GM19099 (cell line): ENCODE data around the gene ADAM33.

ENCODE experiments used
- POLR2A ChIP-seq: IDR thresholded peaks from 3 replicates; pipeline ENCODE4 v1.6.1; 2011; ENCODE audit warnings: low read depth; ENCODE audit not compliant: insufficient read length; ENCODE audit errors: extremely low read depth

The ADAM33 gene

DNA sequence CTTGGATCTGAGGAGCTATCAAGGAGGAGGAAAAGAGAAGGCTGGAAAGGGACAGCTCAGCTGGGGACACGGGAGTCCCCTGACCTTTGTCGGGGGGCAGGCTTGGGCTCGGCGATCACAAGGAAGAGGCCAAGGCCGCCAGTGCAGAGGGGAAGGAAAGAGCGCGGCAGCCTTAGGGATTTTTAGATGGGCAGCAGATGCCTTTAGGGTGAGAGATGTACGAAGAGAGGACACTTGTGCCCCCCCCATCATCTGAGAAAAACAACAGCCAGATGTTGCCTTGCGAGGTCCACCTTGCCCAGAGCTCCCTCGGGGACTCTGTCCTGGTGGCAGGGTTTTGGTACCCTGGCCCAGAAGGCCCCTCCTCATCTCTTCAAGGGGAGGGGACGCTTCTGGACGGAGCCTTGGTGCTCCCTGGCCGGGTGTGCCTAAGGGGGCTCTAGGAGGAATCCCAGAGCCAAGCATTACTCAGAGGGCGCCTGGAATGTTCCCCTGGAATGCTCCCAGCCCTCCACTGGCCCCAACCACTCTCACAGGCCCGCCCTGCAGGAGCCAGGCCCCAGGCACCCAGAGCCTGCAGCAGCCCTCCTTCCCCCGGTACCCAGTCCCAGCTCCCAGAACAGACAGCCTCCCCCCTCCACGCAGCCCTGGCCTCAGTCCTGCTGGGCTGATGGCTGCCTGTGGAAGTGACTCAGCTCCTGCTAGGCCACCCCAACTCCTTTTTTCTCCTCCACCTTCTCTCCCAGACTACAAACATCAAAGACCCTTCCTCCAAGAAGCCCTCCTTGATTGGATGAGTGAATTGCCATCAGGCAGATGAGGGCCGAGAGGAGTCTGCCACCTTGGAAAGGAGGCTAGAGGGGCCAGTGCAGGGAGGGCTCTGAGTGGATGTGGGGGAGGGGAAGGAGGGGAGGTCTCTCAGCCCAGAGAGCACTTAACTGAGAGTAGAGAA, 1.8 kb downstream of the ADAM33 start:
- TF ChIP-seq POLR2A: no peak

DNA sequence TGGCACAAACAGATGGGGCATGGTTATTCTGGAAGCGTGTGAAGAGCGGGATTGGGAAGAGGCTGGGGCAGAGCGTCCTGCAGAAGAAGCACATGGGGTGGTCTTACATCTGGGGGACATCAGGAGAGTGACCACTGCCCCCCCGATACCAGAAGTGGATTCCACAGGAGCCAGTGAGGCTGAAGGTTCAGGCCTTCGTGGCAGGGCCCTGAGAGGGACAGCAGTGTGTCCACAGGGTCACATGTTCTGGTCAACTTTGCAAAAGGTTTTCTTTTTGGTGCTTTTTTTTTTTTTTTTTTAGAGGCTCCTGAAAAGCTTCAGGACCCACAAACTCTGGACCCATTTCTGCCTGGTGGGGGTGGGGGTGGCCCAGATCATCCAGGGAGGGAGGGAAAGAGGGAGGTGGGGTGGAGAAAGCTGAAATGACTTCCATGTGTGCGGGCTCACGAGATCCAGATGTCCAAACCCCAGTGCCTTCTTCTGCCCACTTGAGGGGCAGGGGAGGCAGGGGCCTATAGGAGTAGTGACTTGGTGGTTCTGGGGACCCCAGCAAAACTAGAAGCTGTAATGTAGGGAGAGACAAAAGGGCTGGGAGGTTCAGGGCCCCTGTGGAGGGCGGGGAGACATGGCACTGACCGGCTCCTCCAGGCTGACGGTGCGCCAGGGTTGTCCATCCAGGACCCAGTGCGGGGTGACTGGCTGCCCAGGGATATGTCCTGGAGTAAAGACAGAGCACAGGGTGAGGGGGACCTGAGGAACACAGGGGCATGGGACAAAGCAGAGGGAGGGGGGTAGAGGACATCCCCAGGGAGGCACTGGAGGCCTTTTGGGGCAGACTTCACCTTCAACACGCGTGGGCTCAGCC, 2.7 kb downstream of the ADAM33 start:
- TF ChIP-seq POLR2A: no peak

DNA sequence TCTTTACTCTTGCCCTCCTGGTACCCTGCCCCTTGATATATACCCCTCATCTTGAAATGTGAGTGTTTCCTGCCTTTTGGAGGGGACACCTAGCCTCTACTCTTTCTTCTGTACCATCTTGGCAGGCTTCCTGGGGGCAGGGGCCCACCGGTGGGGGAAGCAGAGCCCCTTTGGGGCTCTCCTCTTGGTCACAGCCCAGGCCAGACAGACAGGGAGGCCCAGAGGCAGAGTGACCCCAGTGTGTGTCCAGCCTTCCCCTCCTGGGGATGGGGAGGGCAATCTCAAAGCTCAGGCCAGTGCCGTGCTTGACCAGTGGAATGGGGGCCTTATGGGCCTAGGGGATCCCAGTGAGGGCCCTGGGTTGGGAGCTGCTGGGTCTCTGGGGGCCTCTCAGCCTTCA, 3.6 kb downstream of the ADAM33 start:
- TF ChIP-seq POLR2A: no peak

DNA sequence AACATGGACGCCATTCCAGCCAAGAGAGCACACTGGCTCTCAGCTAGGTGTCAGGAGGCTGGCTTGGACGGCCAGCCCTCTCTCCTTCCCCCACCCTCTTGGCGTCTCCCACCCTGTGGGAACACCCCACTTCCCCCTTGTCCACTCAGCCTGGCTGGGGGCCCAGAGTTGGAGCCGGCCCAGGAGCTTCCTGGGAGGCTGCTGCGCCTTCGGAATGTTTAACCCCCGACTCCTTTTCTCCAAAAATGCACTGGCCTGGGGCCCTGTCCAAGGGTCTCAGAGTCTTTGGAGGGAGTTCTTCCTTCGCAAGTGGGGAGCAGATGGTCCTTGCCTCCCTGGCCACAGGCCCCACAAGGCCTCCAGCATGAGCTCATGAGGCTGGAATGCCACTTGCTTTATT, 4.1 kb downstream of the ADAM33 start:
- no peak for TF ChIP-seq POLR2A

DNA sequence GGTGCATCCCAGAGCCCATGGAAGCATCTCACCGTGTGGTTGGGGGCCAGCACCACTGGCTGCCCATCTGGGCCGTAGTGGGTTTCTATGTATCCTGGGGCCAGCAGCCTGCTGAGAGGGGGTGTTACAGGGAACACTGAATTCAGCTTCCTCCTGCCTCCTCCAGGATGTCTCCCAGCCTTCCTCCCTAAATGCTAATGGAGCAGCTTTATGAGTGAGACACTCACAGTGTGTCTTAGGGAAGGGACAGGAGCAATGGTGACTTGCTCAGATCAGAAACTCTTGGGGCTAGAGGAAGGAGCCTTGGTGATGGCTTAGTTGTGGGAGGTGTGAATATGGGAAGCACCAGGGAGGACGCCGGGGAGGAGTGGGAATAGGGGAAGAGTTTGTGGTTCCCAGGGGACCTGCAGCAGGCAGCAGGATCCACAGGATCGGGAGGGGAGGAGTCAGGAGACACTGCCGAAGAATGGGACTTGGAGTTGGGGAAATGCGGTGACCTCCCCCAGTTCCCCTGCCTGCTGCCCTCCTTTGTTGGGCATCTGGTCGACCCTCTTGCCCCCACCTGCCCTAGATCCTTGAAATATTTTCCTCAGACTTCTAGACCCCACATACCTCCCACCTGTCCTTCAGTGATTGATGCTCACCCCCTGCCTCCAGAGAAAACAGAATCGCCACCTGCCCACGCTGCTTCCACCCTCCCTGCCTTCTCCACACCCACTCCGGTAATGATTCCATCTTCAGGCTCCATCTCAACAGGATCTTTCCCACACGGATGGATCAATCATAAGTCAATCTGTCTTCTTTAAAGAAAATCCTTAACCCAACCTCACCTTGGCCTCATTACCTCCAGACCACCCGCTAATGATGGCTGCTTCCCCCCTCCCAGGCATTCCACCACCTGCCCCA, 6.6 kb downstream of the ADAM33 start:
- no peak for TF ChIP-seq POLR2A

DNA sequence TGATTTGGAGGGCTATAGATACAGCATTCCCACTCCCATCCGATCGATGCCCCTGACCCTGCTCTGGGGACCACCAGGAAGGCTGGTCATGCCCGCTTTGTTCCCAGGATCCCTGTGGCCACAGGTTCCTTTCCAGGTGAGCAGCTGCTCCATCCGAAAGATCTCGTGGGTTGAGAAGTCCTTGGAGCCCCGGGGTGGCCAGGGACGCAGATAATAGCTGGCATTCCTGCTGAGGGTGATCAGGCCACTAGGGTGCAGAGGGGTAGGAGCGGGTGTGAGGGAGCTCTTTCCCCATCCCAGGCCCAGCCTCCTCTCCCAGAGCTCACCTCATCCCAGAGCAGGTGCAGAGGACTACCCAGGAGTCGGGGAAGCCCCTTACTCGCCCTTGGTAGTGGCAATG, 7.4 kb downstream of the ADAM33 start:
- no peak for TF ChIP-seq POLR2A

DNA sequence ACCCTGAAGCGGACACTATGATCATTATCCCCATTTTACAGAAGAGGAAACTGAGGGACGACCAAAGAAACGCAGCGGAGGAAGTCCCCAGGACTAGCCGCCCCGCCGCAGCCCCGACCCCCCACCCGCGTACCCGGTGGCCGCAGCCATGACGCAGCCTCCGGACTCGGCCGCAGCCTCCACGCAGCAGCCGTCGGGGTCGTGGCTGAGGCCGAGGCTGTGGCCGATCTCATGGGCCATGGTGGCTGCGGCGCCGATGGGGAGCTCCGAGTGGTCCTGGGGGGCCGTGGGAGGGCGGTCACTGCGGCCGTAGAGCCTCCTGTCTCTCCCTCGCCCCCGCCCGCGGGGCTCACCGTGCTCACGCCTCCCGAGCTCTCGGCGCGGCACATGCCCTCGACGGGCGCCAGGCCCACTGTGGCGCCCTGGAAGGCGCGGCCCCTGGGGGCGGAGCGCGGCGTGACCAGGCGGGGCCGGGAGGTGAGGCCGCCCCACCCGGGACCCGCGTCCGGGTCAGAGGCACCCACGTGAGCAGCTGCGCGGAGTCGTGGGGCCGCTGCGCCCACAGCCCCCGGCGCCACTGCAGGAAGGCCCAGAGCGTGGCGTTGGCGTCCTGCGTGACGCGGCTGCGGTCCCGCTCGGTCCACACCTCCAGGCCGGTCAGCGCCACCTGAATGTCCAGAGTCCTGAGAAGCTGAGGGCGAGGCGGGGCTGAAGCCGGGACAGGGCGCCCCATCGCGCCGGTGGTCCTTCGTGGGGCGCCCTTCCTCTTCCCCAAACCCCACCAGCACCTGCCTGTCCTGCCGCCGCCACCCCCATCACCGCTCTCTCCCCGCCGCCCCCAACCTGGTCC, 8.4 kb downstream of the ADAM33 start:
- TF ChIP-seq POLR2A: no peak

DNA sequence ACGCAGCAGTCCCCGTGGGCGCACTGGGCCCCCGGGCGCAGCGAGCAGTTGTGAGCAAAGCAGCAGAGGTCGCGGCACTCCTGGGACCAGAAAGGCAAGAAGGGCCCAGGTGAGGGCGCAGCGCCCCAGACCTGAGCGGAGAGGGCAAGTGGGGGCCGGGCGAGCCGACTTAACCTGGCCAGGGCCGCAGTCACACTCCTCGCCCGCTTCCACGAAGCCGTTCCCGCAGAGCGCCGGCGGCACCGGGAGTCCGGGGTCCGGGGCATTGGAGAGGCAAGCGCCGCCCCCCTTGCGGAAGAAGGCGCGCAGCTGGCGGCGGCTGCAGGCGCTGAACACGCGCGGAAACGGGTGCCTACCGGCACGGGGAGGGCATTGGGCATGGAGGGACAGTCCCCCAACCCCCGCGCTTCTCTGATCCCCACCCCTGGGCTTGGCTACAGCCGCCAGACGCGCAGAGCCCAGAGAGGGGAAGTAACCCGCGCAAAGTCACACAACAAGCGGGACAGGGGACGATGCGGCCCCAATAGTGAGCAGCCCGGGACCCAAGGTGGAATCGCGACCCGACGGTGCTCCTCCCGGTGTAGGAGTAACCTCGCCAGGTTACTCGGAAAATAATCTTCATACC, 9.2 kb downstream of the ADAM33 start:
- no peak for TF ChIP-seq POLR2A

DNA sequence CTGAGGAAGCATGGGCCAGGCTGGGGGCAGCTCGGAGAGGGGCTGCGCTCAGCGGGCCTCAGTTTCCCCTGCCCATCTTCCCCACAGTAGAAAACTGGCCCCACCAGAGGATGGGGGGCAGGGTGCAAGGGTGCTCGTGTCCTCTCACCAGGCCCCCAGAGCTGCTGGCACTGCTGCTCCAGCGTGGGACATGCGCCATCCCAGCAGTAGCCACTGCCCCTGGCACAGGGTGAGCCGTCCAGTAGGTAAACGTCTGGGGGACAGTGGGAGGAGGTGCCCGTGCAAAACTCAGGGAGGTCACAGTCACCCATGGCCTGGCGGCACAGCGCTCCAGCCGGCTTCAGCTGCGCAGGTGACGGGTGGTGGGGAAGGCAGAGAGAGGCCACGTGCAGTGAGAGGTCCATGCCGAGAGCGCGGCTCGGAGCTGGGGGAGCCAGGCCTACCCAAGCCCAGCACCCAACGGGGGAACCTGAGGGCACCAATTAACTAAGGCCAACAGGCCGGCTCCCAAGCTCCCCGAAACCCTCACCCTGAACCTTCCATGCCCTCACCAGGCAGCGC, 9.7 kb downstream of the ADAM33 start:
- no peak for TF ChIP-seq POLR2A

DNA sequence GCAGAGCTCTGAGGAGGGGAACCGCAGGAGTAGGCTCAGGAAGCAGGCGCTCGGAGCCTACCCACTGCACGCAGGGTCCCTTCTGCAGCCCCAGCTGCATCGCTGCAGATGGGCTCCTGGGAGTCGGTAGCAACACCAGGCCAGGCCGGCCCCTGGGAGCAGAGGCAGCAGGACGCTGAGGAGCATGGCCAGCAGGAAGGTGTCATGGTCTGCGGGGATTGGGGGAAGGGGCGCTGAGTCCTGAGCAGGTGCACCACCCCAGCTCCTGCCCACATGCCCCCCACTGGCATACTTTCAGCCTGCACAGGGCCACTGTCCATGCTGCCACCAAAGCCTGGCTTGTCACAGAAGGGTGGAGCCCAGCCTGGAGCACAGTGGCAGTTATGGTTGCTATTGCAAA, 10.9 kb downstream of the ADAM33 start:
- no peak for TF ChIP-seq POLR2A

DNA sequence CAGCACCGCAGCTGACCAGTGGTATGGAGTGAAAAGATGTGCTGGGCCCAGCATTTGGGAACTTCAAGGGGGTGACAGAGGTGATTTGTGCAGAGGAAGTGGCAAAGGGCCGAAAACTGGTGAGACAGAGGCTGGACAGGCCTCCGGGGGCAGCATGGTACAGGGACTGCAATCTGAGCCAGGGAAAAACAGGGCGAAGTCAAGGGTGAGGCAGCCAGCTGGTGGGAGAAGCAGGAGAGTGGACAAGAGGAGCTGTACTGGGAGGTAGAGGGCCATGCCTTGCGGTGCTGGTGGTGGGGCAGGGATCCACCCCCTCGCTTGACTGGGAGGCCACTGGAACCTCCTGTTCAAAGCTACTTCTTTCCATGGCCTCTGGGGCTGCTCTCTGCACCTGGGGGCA, 11.3 kb downstream of the ADAM33 start:
- no peak for TF ChIP-seq POLR2A

DNA sequence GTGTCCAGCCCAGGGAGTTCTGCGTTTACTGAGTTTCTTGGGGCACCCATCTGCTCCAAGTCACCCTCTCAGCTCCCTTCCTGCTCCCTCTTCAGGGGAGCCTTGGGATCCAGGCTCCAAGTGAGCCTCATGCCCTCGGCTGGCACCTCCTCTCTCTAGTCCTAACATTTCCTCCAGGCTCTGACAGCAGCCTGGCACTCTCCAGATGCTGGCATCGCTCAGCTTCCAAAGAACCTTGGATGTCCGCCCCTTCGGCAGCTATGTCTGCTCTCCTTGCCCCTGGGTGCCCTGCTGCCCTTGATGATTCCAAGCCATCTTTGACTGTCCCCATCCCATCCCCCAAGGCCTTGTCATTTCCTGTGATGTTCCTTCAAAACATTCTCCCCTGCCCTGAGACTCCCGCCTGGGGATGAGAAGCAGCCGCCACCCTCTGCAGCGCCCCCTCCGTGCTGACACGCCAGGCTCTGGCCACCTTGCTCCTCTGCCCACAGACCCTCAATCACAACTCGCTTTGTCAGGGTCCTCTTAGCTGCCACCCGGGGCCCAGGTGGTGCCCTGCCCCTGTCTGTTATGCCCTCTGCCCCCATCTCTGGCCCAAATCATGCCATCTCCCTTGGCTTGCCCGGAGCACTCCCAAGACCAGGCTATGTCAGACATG, 12.0 kb downstream of the ADAM33 start:
- no peak for TF ChIP-seq POLR2A
